Measurements from ENCODE around the gene SLC43A3. TPM values are rescaled to one million over a fixed set of nuclear protein-coding genes. Genes with fewer than 3 reads are reported as not detected.
"Not testable (repeated sequence)": the region's sequence is repeated elsewhere in the genome, so short reads cannot be mapped to it uniquely, and the experiment has no call there.

SLC43A3 gene
- total RNA-seq, 2 donors from 2014 or later = 12.1 to 13.8 TPM

GRCh38 chr11:57456960-57457642, 30.2 kb upstream of the SLC43A3 start:
- peaks cover 43% of the 10 kb centered on the region for H3K27me3 Mint-ChIP-seq
- H3K4me3 Mint-ChIP-seq = peak overlapping the region; percentile 96
- H3K36me3 Mint-ChIP-seq (ENCODE audit: low read depth) = peaks cover 5% of the 10 kb centered on the region
- H3K27ac Mint-ChIP-seq = no peak overlapping the region
- ATAC-seq = peak; percentile 69
- no peaks in the 10 kb centered on the region for H3K9me3 ChIP-seq (ENCODE audit: control insufficient read depth, low read length, poor library complexity, severe bottlenecking)
- DNase-seq = peak; percentile 56 to 68 (median 57)
- peaks cover 23% of the 10 kb centered on the region for H3K4me1 Mint-ChIP-seq

DNA sequence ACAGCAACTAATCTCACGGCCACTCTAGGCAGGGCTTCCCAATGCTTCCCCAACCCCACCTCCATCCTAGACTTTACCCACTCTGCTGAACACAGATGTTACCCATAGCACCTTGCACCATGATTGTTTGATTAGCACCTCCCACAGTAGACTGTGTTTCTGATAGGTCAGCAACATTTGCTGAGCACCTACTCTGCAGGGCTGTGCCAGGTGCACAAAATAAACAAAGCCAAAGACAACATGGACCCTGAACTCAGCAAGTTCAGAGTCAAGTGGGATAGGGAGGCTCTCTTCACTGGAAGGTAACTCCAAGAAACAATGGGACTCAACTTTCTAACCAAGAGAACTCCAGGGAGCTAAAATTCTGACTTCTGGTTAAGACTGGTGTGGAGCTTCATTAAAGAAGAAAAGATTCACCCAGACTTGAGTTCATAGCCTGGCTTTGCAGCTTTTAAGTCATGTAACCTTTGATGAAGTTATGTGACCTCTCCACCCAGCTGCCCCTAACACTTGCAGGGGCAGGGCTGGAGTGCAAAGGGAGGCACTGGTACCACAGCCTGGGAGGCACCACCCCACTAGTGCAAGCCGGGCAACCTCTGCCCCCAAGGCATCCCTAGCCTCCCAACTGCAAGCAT, 26.7 kb upstream of the SLC43A3 start:
- H3K27me3 Mint-ChIP-seq = peaks cover 38% of the 10 kb centered on the region
- ATAC-seq (no peak), DNase-seq (no peak)
- peaks cover 11% of the 10 kb centered on the region for H3K4me1 Mint-ChIP-seq
- H3K4me3 Mint-ChIP-seq = no peak overlapping the region
- peaks cover under 1% of the 10 kb centered on the region for H3K36me3 Mint-ChIP-seq (ENCODE audit: low read depth)
- H3K9me3 ChIP-seq (ENCODE audit: control insufficient read depth, low read length, poor library complexity, severe bottlenecking) = no peaks in the 10 kb centered on the region
- no peak overlapping the region for H3K27ac Mint-ChIP-seq

DNA sequence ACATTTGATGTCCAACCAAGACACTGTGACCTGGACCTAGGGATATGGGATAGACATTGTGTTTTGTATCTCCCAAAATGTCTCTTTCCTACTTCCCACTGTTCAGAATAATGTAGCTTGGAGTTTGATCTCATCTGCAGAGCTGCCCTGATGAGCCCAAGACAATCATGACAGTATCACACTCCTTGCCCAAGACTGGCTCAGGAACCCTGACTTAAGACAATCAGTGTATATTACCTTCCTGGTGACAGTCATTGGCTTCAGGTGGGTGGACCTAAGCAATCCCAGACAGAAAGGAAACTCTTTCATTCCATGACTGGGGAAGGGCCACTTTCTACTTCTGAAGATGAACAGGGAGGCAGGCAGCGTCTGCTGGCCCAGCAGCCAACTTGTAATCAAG, 19.1 kb upstream of the SLC43A3 start:
- ATAC-seq (no peak), DNase-seq (no peak)
- no peak overlapping the region for H3K4me3 Mint-ChIP-seq
- peaks cover 38% of the 10 kb centered on the region for H3K27me3 Mint-ChIP-seq
- H3K4me1 Mint-ChIP-seq = no peaks in the 10 kb centered on the region
- peaks cover 2% of the 10 kb centered on the region for H3K36me3 Mint-ChIP-seq (ENCODE audit: low read depth)
- no peak overlapping the region for H3K27ac Mint-ChIP-seq
- H3K9me3 ChIP-seq (ENCODE audit: control insufficient read depth, low read length, poor library complexity, severe bottlenecking) = no peaks in the 10 kb centered on the region

- ATAC-seq; H3K4me3 Mint-ChIP-seq; H3K27ac Mint-ChIP-seq; DNase-seq; H3K36me3 Mint-ChIP-seq (ENCODE audit: low read depth); H3K4me1 Mint-ChIP-seq; H3K9me3 ChIP-seq (ENCODE audit: control insufficient read depth, low read length, poor library complexity, severe bottlenecking): not testable (repeated sequence)
- peaks cover 39% of the 10 kb centered on the region for H3K27me3 Mint-ChIP-seq
Measured at GRCh38 chr11:57445122-57445394, 18.1 kb upstream of the SLC43A3 start.

- Mint-ChIP-seq H3K4me1 (no peaks in the 10 kb centered on the region), H3K4me3 (no peak overlapping the region), H3K27me3 (peaks cover 34% of the 10 kb centered on the region), H3K36me3 (ENCODE audit: low read depth) (peaks cover 4% of the 10 kb centered on the region), H3K27ac (no peak overlapping the region)
- DNase-seq = no peak
- ATAC-seq = no peak
- H3K9me3 ChIP-seq (ENCODE audit: control insufficient read depth, low read length, poor library complexity, severe bottlenecking) = no peaks in the 10 kb centered on the region
Measured at GRCh38 chr11:57444362-57445121, 17.6 kb upstream of the SLC43A3 start.

GRCh38 chr11:57440744-57441414, 14.0 kb upstream of the SLC43A3 start:
- H3K36me3 Mint-ChIP-seq (ENCODE audit: low read depth) = peaks cover 2% of the 10 kb centered on the region

DNA sequence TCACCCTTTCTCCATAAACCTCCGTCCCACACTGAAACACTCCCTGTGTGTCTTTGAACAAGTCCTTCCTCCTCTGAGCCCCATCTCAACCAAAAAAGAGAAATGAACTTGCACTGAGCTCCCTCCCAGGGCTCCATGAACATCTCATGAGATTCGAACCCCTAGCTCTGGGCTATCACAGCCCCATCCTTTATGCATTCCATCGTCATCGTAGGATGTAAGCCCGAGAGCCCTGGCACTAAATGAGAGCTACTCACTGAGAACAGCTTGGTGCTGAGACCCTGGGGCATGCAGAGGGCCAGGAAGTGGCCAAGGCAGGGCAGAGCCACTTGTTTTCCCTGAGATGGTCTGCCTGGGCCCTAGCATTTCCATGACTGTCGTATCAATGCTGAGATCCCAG, 12.9 kb upstream of the SLC43A3 start:
- H3K27me3 Mint-ChIP-seq = peaks cover 15% of the 10 kb centered on the region
- no peak overlapping the region for H3K27ac Mint-ChIP-seq
- ATAC-seq (no peak), DNase-seq (no peak)
- H3K4me3 Mint-ChIP-seq = no peak overlapping the region
- no peaks in the 10 kb centered on the region for H3K9me3 ChIP-seq (ENCODE audit: control insufficient read depth, low read length, poor library complexity, severe bottlenecking)
- no peaks in the 10 kb centered on the region for H3K4me1 Mint-ChIP-seq
- H3K36me3 Mint-ChIP-seq (ENCODE audit: low read depth) = peaks cover 2% of the 10 kb centered on the region

More at GRCh38 chr11:57440744-57441414, 14.0 kb upstream of the SLC43A3 start:
- H3K9me3 ChIP-seq (ENCODE audit: control insufficient read depth, low read length, poor library complexity, severe bottlenecking) = no peaks in the 10 kb centered on the region
- Mint-ChIP-seq H3K4me1 (no peaks in the 10 kb centered on the region), H3K27me3 (peaks cover 20% of the 10 kb centered on the region), H3K4me3 (no peak overlapping the region), H3K27ac (no peak overlapping the region)
- DNase-seq (no peak), ATAC-seq (no peak)

GRCh38 chr11:57438345-57439285, 11.7 kb upstream of the SLC43A3 start:
- Mint-ChIP-seq H3K4me3 (no peak overlapping the region), H3K27me3 (peaks cover 12% of the 10 kb centered on the region), H3K36me3 (ENCODE audit: low read depth) (peaks cover 2% of the 10 kb centered on the region), H3K4me1 (no peaks in the 10 kb centered on the region), H3K27ac (no peak overlapping the region)
- DNase-seq = no peak
- no peaks in the 10 kb centered on the region for H3K9me3 ChIP-seq (ENCODE audit: control insufficient read depth, low read length, poor library complexity, severe bottlenecking)
- ATAC-seq = no peak

- ATAC-seq (no peak), DNase-seq (no peak)
- Mint-ChIP-seq H3K4me3 (no peak overlapping the region), H3K36me3 (ENCODE audit: low read depth) (peaks cover 2% of the 10 kb centered on the region), H3K27ac (no peak overlapping the region), H3K4me1 (no peaks in the 10 kb centered on the region), H3K27me3 (peaks cover 10% of the 10 kb centered on the region)
- H3K9me3 ChIP-seq (ENCODE audit: control insufficient read depth, low read length, poor library complexity, severe bottlenecking) = no peaks in the 10 kb centered on the region
Measured at GRCh38 chr11:57436031-57436430, 9.1 kb upstream of the SLC43A3 start.

- no peaks in the 10 kb centered on the region for H3K36me3 Mint-ChIP-seq (ENCODE audit: low read depth)
- no peak overlapping the region for H3K4me3 Mint-ChIP-seq
- peaks cover 5% of the 10 kb centered on the region for H3K27me3 Mint-ChIP-seq
- no peak for ATAC-seq
- no peaks in the 10 kb centered on the region for H3K9me3 ChIP-seq (ENCODE audit: control insufficient read depth, low read length, poor library complexity, severe bottlenecking)
- H3K27ac Mint-ChIP-seq = no peak overlapping the region
- no peak for DNase-seq
- H3K4me1 Mint-ChIP-seq = peaks cover 2% of the 10 kb centered on the region
Measured at GRCh38 chr11:57434640-57435546, 8.0 kb upstream of the SLC43A3 start.

DNA sequence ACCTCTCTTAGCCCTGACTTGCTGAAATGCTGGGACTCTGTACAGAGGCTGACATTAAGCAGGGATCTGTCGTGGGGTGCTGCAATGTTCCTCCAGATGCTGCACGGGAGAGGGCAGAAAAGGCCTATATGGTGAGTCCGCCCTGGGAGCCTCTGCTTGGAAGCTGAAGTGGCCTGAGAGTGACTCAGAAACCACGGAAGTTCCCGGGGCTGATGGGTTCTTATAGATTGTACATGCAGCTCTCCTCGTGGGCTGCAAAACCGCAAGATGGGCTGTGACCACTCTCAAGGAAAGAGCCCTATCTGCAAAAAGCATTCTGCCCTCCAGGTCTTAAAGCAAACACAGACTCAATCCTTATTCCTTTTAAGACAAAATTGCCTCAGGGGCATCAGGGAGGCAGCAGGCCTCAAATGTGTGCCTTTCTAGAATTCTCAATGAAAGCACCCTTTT, 5.8 kb upstream of the SLC43A3 start:
- H3K27ac Mint-ChIP-seq = no peak overlapping the region
- H3K9me3 ChIP-seq (ENCODE audit: control insufficient read depth, low read length, poor library complexity, severe bottlenecking) = no peaks in the 10 kb centered on the region
- DNase-seq (no peak), ATAC-seq (peak; percentile 37)
- H3K27me3 Mint-ChIP-seq = peaks cover 5% of the 10 kb centered on the region
- no peak overlapping the region for H3K4me3 Mint-ChIP-seq
- peaks cover 5% of the 10 kb centered on the region for H3K4me1 Mint-ChIP-seq
- no peaks in the 10 kb centered on the region for H3K36me3 Mint-ChIP-seq (ENCODE audit: low read depth)

- Mint-ChIP-seq H3K4me1 (peaks cover 11% of the 10 kb centered on the region), H3K27ac (no peak overlapping the region), H3K27me3 (peaks cover 4% of the 10 kb centered on the region), H3K4me3 (no peak overlapping the region), H3K36me3 (ENCODE audit: low read depth) (no peaks in the 10 kb centered on the region)
- ATAC-seq = no peak
- DNase-seq = no peak
- no peaks in the 10 kb centered on the region for H3K9me3 ChIP-seq (ENCODE audit: control insufficient read depth, low read length, poor library complexity, severe bottlenecking)
Measured at GRCh38 chr11:57432149-57432561, 5.2 kb upstream of the SLC43A3 start.
